Hepatocyte (in vitro differentiated cells): ENCODE measurements around the gene APBB1IP. TPM values are rescaled to one million over a fixed set of nuclear protein-coding genes. Genes with fewer than 3 reads are reported as not detected.
"Not testable (repeated sequence)": the region's sequence is repeated elsewhere in the genome, so short reads cannot be mapped to it uniquely, and the experiment has no call there.

Experiments
- DNase-seq: peaks from one replicate; pipeline ENCODE4 v3.0.0-alpha.2; 2016; ENCODE audit warnings: low spot score
- H2AFZ ChIP-seq: fragments of 200-600 bp; sonication (generic); 2 replicates; pipeline ENCODE4 v1.6.0; 2016; ENCODE audit warnings: antibody characterized with exemption, mild to moderate bottlenecking
- H3K27ac ChIP-seq: fragments of 200-600 bp; sonication (generic); 2 replicates; pipeline ENCODE4 v1.5.1; 2016; ENCODE audit warnings: mild to moderate bottlenecking
- H3K27me3 ChIP-seq: fragments of 200-600 bp; sonication (generic); 2 replicates; pipeline ENCODE4 v1.6.1; 2016
- H3K36me3 ChIP-seq: fragments of 200-600 bp; sonication (generic); replicated peaks from 2 replicates; pipeline ENCODE4 v1.5.1; 2016; ENCODE audit warnings: low read depth; ENCODE audit not compliant: insufficient read depth
- H3K4me1 ChIP-seq: fragments of 200-600 bp; sonication (generic); 2 replicates; pipeline ENCODE4 v1.5.1; 2016; ENCODE audit warnings: mild to moderate bottlenecking, moderate library complexity; ENCODE audit not compliant: insufficient read depth
- H3K4me2 ChIP-seq: fragments of 200-600 bp; sonication (generic); 2 replicates; pipeline ENCODE4 v1.6.0; 2016
- H3K4me3 ChIP-seq: fragments of 200-600 bp; sonication (generic); 2 replicates; pipeline ENCODE4 v1.5.1; 2016; ENCODE audit warnings: mild to moderate bottlenecking
- H3K79me2 ChIP-seq: fragments of 200-600 bp; sonication (generic); 2 replicates; pipeline ENCODE4 v1.6.0; 2017; ENCODE audit warnings: mild to moderate bottlenecking
- H3K9me2 ChIP-seq: fragments of 200-600 bp; sonication (generic); replicated peaks from 2 replicates; pipeline ENCODE4 v1.6.0; 2017; ENCODE audit warnings: mild to moderate bottlenecking; ENCODE audit not compliant: insufficient read depth
- H3K9me3 ChIP-seq: fragments of 200-600 bp; sonication (generic); 2 replicates; pipeline ENCODE4 v1.5.1; 2016; ENCODE audit warnings: low read depth, mild to moderate bottlenecking
- H4K20me1 ChIP-seq: fragments of 200-600 bp; sonication (generic); 2 replicates; pipeline ENCODE4 v1.6.0; 2016; ENCODE audit warnings: mild to moderate bottlenecking; ENCODE audit not compliant: insufficient read depth, poor library complexity, severe bottlenecking
- CTCF ChIP-seq: fragments of 200-600 bp; sonication (generic); IDR thresholded peaks from 2 replicates; pipeline ENCODE4 v1.5.1; 2016; ENCODE audit warnings: antibody characterized with exemption, mild to moderate bottlenecking; ENCODE audit not compliant: poor library complexity
- EZH2 ChIP-seq: fragments of 200-600 bp; sonication (generic); IDR thresholded peaks from 2 replicates; pipeline ENCODE4 v1.6.1; 2016; ENCODE audit warnings: antibody characterized with exemption, mild to moderate bottlenecking, borderline replicate concordance
- EZH2phosphoT487 ChIP-seq: fragments of 200-600 bp; sonication (generic); IDR thresholded peaks from one replicate; pipeline ENCODE4 v1.6.1; 2018; ENCODE audit warnings: antibody characterized with exemption, mild to moderate bottlenecking, low read depth, moderate library complexity; ENCODE audit not compliant: unreplicated experiment, severe bottlenecking
- WGBS: methylation state at CpG from one replicate; pipeline ENCODE4 v1.1.6; 2016; ENCODE audit warnings: low lambda C conversion rate; ENCODE audit errors: missing lambda C conversion rate; 5-methylcytosine and 5-hydroxymethylcytosine counted together
- polyA plus RNA-seq: library from polyadenylated mRNA; unstranded; fragments of >200 nt; fragmentation: Nextera tagmentation; extraction: Ambion mirVana; gene quantifications from 2 replicates; pipeline ENCODE4 v1.2.1, GENCODE V29; 2016
- total RNA-seq: library from RNA; depleted of rRNA; stranded (reverse); fragments of >200 nt; gene quantifications from 2 replicates; pipeline ENCODE4 v1.2.3, GENCODE V29; 2014

Gene APBB1IP
- total and polyA plus RNA-seq, 2 experiments from 2014 or later: 1.1 to 1.8 TPM

GRCh38 chr10:26464632-26465280 is 26.6 kb downstream of the APBB1IP start:
- H3K4me3 ChIP-seq: no peak overlapping the region
- no peaks in the 10 kb centered on the region for H3K4me1 ChIP-seq
- H3K4me2 ChIP-seq: no peak overlapping the region
- H3K36me3 ChIP-seq: no peaks in the 10 kb centered on the region
- no peaks in the 10 kb centered on the region for H3K27me3 ChIP-seq
- WGBS: 93% methylated on average over 3 of the region's 3 CpGs
- H2AFZ ChIP-seq: no peak overlapping the region
- DNase-seq: no peak
- no peaks in the 10 kb centered on the region for H3K79me2 ChIP-seq
- no peaks in the 10 kb centered on the region for H3K9me2 ChIP-seq
- TF ChIP-seq EZH2 (no peak), CTCF (no peak), EZH2phosphoT487 (no peak)
- H4K20me1 ChIP-seq: no peaks in the 10 kb centered on the region
- H3K27ac ChIP-seq: no peak overlapping the region
- H3K9me3 ChIP-seq: no peaks in the 10 kb centered on the region

DNA sequence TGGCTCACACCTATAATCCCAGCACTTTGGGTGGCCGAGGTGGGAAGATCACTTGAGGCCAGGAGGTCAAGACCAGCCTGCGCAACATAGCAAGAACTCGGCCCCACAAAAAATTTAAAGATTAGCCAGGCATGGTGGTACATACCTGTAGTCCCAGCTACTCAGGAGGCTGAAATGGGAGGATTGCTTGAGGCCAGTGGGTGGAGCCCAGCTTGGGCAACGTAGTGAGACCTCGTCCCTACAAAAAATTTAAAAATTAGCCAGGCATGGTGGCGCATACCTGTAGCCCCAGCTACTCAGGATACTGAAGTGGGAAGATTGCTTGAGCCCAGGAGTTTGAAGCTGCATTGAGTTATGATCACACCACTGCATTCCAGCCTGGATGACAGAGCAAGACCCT is 28.4 kb downstream of the APBB1IP start:
- not testable (repeated sequence) for DNase-seq, H3K4me3 ChIP-seq

DNA sequence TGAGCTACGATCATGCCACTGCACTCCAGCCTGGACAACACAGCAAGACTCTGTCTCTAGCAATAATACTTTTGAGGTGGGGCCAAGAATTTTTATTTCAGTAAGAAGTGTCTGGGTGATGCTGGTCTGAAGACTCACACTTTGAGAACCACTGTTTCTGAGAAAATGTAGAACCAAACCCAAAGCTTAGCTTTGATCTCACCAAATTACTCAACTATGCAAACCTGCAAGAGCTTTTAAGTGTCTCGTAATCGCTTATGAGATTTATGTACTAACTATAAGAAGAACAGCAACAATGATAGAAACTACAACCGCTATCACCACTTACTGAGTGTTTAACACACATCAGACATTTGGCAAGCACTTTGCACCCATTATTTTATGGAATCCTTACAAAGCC is 29.5 kb downstream of the APBB1IP start:
- no peaks in the 10 kb centered on the region for H3K9me2 ChIP-seq
- WGBS: 95% methylated on average over 4 of the region's 4 CpGs

More for the DNA sequence above, 28.4 kb downstream of the APBB1IP start:
- H3K79me2 ChIP-seq, H3K27me3 ChIP-seq, H3K27ac ChIP-seq, H3K36me3 ChIP-seq, H2AFZ ChIP-seq, H4K20me1 ChIP-seq, H3K9me2 ChIP-seq, H3K4me1 ChIP-seq, H3K4me2 ChIP-seq, H3K9me3 ChIP-seq: not testable (repeated sequence)
- 96% methylated on average over 6 of the region's 6 CpGs for WGBS

DNA sequence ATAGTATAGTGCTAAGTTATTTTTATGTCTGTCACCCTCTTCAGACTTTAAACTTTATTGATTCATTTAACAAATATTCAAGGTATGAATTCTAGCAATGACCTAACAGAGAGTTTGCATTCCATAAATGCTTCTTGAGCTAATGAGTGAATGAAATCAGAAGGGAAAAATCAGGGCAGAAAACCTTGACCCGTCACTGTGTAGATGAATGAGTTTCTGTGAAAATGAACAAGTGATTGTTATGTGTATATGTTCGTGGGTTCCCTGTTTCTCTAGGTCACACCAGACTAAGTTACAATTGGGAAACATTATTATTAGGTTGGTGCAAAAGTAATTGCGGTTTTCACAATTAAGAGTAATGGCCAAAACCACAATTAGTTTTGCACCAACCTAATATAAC is 30.1 kb downstream of the APBB1IP start:
- Histone ChIP-seq H3K4me2 (no peak overlapping the region), H3K27ac (no peak overlapping the region), H3K36me3 (no peaks in the 10 kb centered on the region)

More for the DNA sequence above, 29.5 kb downstream of the APBB1IP start:
- no peak for DNase-seq
- no peaks in the 10 kb centered on the region for H3K36me3 ChIP-seq
- no peaks in the 10 kb centered on the region for H3K27me3 ChIP-seq
- H3K27ac ChIP-seq: no peak overlapping the region
- TF ChIP-seq CTCF (no peak), EZH2phosphoT487 (no peak)
- no peak overlapping the region for H2AFZ ChIP-seq
- no peaks in the 10 kb centered on the region for H3K4me1 ChIP-seq
- no peak overlapping the region for H3K4me2 ChIP-seq
- H3K9me3 ChIP-seq: no peaks in the 10 kb centered on the region
- H4K20me1 ChIP-seq: no peaks in the 10 kb centered on the region
- H3K79me2 ChIP-seq: no peaks in the 10 kb centered on the region
- H3K4me3 ChIP-seq: no peak overlapping the region

More for the DNA sequence above, 30.1 kb downstream of the APBB1IP start:
- TF ChIP-seq CTCF (no peak), EZH2phosphoT487 (no peak), EZH2 (no peak)
- Histone ChIP-seq H2AFZ (no peak overlapping the region), H4K20me1 (no peaks in the 10 kb centered on the region), H3K9me3 (no peaks in the 10 kb centered on the region), H3K79me2 (no peaks in the 10 kb centered on the region), H3K9me2 (no peaks in the 10 kb centered on the region), H3K4me1 (no peaks in the 10 kb centered on the region), H3K4me3 (no peak overlapping the region), H3K27me3 (no peaks in the 10 kb centered on the region)
- no peak for DNase-seq
- WGBS: 65% methylated on average over 3 of the region's 3 CpGs
